ENCODE measurements around the gene KCNK3.
"Not testable (repeated sequence)": the region's sequence is repeated elsewhere in the genome, so short reads cannot be mapped to it uniquely, and the experiment has no call there.

KCNK3 gene

DNA sequence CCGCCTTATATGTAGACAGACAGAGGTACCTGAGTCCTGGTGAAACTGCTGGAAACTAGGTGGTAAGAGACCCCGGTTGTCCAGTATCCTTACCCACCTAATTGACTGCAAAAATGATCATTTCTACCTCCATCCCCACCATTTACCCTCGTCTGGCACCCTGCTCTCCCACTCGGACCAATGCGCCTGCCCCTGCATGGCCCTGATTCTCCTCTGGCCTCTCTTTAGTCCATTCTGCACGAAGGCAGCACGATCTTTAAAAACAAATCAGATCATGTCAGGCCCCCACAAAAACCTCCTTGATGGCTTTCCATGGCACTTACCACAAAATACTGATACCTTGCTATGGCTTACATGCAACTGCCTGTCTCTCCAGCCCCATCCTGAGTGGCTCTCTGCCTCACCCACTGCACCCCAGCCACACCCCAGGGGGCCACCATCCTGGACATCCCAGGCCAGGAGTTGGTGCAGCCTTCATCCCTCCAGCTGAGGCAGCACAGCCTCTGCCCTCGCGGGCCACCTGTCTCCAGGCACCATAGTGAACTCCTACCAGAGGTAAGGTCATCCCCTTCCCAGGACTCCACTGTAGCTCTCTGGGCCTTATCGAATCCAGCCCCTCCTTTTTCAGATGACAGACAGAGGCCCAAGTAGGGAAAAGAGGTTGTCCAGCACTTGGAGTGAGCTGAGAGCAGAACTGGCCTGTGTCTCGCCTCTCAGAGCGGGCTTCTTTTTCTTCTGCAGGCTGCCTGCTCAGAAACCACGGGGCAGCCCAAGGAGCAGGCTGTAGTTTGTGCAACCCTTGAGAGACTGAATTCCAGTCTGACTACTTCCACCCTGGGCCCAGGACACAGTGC, 39.1 kb upstream of the KCNK3 start:
- no peak overlapping the region for H3K4me3 ChIP-seq (ENCODE audit: low read depth, low read length)
- TF ChIP-seq, protein P1, sequence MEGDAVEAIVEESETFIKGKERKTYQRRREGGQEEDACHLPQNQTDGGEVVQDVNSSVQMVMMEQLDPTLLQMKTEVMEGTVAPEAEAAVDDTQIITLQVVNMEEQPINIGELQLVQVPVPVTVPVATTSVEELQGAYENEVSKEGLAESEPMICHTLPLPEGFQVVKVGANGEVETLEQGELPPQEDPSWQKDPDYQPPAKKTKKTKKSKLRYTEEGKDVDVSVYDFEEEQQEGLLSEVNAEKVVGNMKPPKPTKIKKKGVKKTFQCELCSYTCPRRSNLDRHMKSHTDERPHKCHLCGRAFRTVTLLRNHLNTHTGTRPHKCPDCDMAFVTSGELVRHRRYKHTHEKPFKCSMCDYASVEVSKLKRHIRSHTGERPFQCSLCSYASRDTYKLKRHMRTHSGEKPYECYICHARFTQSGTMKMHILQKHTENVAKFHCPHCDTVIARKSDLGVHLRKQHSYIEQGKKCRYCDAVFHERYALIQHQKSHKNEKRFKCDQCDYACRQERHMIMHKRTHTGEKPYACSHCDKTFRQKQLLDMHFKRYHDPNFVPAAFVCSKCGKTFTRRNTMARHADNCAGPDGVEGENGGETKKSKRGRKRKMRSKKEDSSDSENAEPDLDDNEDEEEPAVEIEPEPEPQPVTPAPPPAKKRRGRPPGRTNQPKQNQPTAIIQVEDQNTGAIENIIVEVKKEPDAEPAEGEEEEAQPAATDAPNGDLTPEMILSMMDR (IDR thresholded peaks at IDR 0.05; ENCODE audit: control insufficient read depth, extremely low read depth, insufficient read depth) = no peak
- no peak for DNase-seq (ENCODE audit: low read depth)

DNA sequence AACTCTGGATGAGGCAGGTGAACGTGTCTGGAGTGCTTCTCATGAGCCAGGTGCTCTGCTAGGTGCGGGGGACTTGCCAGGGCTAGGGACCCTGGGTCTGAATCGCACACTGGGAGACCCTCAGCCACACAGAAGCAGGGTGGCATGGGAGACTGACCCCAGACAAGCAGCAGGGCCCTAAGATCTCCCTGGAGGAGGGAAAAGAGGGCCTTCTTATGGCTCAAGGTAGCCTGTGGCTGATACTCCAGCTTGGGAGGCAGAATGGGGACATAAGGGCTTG, 38.5 kb upstream of the KCNK3 start:
- no peak overlapping the region for H3K4me3 ChIP-seq (ENCODE audit: low read depth, low read length)

DNA sequence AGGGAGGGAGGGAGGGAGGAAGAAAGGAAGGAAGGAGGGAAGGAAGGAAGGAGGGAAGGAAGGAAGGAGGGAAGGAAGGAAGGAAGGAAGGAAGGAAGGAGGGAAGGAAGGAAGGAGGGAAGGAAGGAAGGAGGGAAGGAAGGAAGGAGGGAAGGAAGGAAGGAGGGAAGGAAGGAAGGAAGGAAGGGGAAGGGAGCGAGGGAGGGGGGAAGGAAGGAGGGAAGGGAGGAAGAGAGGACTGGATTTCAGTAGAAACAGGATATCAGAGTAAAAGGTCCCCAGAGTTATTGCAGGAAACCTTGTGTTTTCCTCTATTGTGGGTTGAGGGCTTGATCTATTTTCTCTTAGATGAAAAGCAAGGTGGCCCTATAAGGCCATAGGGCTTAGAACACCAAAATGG, 37.4 kb upstream of the KCNK3 start:
- H3K4me3 ChIP-seq (ENCODE audit: low read depth, low read length); DNase-seq (ENCODE audit: low read depth): not testable (repeated sequence)

More for the DNA sequence above, 38.5 kb upstream of the KCNK3 start:
- no peak for DNase-seq (ENCODE audit: low read depth)
- TF ChIP-seq, protein P1 (IDR thresholded peaks at IDR 0.05; ENCODE audit: control insufficient read depth, extremely low read depth, insufficient read depth) = no peak

DNA sequence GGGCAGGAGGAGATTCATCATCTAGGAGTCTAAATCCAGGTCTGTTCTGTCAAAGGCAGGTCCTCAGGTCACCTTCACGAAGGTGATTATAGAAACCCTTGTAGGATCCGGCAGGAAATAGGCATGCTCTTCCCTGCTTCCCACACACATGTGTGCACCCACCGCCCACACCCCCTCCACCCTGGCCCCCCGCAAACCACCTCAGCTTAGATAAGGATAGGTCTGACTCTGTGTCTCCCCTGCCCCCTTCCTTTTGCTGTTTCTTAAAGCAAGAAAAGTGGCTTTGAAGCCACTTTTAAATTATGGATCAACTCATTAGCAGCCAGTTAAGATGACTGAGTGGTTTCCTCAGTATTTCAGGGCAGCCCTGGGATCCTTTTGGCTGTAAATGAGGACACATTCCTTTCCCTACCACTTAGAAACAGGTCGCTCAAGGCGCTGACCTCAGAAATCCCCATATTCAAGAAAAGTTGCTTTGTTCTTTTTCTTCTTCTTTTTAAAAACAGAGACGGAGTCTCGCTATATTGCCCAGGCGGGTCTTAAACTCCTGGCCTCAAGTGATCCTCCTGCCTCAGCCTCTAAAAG, 36.8 kb upstream of the KCNK3 start:
- TF ChIP-seq, protein P1 (IDR thresholded peaks at IDR 0.05; ENCODE audit: control insufficient read depth, extremely low read depth, insufficient read depth) = no peak
- H3K4me3 ChIP-seq (ENCODE audit: low read depth, low read length) = no peak overlapping the region
- DNase-seq (ENCODE audit: low read depth) = no peak

DNA sequence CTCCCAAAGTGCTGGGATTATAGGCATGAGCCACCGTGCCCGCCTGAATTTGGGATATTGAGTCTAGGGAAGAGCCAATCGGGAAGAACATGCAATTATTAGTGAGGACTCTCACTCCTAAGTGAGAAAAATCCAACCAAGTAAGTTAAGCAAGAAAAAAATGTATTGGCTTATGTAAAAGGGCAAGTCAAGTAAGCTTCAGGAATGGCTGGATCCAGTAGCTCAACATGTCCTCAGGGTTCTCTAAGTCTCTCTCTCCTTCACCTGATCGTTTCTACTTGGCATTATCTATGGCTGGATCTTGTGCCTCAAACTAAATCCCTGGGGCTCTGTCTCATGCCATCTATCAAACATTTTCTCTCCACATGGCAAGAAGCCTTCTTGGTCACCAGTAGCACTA, 35.3 kb upstream of the KCNK3 start:
- H3K4me3 ChIP-seq (ENCODE audit: low read depth, low read length) = no peak overlapping the region
- no peak for DNase-seq (ENCODE audit: low read depth)
- TF ChIP-seq, protein P1 (IDR thresholded peaks at IDR 0.05; ENCODE audit: control insufficient read depth, extremely low read depth, insufficient read depth) = no peak

DNA sequence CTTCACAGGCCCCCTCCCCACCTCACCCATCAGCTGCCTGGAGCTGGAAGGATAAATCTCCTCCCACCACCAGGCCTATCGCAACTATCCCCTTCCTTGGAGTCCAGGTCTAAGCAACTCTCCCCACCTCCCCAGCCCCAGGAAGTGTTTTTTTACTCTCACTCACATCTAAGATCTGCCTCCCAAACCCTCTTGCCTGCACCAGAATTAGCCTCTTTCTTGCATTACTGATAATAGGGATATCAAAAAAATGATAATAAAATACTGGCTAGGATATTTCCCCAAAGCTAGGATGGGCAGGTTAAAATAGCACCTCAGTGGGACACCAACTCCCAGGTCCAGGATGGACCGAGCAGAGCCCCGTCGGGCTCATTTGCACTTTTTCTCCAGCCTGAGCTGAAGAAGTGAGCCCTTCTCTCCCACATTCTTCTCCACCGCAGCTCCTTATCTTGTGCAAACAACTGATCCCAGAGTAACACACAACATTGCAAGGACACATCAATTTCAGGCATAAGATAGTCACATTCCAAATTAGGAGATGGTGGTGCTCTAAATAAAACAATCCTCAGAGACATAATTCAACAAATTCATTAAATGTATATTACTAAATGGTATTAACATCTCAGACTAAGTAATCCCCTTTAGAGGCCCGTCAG, 33.7 kb upstream of the KCNK3 start:
- no peak overlapping the region for H3K4me3 ChIP-seq (ENCODE audit: low read depth, low read length)
- TF ChIP-seq, protein P1 (IDR thresholded peaks at IDR 0.05; ENCODE audit: control insufficient read depth, extremely low read depth, insufficient read depth) = no peak
- no peak for DNase-seq (ENCODE audit: low read depth)

DNA sequence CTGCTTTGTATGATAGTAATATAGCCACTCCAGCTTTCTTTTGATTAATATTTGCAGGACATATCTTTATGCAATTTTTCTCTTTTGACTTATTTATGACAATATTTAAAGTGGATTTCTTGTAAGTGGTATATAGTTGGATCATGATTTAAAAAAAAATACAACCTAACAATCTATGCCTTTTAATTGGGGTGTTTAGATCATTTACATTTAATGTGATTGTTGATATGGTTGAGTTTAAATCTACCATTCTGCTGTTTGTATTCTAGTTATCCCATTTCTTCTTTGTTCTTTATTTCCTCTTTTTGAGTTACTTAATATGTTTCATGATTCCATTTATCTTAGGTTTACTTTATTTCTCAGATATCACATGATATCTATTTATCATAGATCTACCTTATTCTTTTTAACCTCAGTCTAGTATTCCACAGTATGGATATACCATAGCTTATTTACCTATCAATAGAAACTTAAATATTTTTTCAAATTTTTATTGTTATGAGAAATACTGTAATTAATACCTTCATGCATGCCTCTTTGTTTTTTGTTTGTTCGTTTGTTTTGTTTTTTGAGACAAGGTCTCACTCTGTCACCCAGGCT, 32.1 kb upstream of the KCNK3 start:
- H3K4me3 ChIP-seq (ENCODE audit: low read depth, low read length) = no peak overlapping the region
- TF ChIP-seq, protein P1 (IDR thresholded peaks at IDR 0.05; ENCODE audit: control insufficient read depth, extremely low read depth, insufficient read depth) = no peak
- DNase-seq (ENCODE audit: low read depth) = no peak

DNA sequence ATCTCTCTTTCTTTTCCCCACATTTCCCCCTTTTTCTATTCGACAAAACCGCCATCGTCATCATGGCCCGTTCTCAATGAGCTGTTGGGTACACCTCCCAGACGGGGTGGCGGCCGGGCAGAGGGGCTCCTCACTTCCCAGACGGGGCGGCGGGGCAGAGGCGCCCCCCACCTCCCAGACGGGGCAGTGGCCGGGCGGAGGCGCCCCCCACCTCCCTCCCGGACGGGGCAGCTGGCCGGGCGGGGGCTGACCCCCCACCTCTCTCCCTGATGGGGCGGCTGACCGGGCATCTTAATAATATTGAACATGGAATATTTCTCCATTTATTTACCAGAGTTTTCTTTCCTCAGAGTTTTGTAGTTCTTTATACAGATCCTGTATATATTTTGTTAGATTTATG, 27.2 kb upstream of the KCNK3 start:
- H3K4me3 ChIP-seq (ENCODE audit: low read depth, low read length); DNase-seq (ENCODE audit: low read depth): not testable (repeated sequence)
